DMS79 treated with DMSO at 0.1 percent for 48 hours (cell line): Measurements from ENCODE around the gene CACNB2.
A peak's percentile ranks its signal among the peaks of the same experiment; 100 is the strongest.

Experiments
- DNase-seq: peaks from one replicate; lab custom pipeline; 2025; lab: John Stamatoyannopoulos, UW

The CACNB2 gene

DNA sequence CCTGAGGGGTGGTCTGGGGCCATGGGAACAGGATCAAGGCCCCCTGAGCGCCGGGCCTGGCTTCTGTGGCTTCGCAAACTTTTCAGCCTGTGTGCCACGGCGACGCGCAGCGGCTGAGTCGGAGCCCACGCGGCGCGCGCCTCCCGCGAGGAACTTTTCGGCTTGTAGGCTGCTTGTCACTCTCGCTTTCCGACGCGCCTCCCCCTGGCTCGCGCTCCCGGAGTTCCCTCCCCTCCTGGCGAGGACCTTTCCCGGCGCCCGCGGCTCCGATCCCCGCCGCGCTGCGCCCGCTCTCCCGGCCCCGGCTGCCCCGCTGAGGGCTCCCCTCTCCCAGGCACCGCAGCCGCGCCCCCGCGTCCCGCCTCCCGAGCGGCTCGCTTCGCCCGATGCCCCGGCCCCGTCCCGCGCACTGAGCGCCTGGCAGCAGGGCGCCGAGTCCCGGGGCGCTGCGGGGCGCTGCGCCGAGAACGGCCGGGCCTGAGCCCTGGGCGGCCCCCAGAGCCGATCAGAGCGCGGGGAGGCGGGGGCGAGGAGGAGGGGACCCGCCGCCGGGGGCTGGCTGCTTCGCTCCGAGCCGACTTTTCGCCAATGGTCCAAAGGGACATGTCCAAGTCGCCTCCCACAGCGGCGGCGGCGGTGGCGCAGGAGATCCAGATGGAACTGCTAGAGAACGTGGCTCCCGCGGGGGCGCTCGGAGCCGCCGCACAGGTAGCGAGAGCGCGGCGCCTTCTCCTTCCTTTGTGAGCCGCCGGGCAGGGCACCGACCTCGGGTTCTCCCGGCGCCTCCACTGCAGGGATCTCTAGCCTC, at the start of gene CACNB2:
Gene CACNB2 (plus strand): TSS at position 276 of the 808 bp plus-strand sequence.
- no peak for DNase-seq

- no peak for DNase-seq
Measured at GRCh38 chr10:18094332-18094731, 45.9 kb upstream of the CACNB2 start.

DNA sequence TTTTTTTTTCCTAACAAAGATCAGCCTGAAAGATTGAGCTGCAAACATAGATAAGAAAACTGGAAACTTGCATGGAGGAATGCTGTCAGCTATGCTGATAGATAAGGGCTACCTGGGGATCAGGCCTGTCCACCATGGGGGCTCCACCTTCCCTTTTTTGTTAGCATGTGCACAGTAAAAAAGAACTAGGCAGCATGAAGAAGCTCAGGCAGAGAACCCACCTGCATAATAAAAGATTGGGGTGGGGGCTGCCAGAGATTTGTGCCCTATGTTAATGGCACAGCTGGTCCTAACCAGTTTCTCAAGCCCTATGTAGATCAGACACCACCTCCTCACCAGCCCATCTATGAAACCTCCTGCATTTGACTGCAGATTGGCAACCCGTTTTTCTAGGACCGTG, 45.4 kb upstream of the CACNB2 start:
- DNase-seq, result no peak

- no peak for DNase-seq
Measured at GRCh38 chr10:18097524-18097923, 42.7 kb upstream of the CACNB2 start.

DNA sequence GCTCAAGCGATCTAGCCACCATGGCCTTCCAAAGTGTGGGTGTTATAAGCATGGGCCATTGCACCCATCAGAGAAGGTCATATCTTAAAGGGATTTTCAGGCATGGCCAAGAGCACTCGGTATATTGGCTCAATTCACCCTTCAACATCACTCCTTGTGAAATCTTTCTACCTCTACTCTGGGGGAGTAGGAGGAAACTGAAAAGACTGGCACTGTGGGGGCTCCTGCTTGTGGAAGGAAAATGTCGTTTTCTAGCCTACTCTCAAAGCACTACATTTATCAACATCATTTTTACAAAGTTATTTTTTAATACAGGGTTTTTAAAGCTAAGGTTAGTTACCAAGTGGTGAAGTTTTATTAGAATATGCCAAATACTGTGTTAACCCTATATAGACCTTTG, 42.0 kb upstream of the CACNB2 start:
- DNase-seq, result no peak

GRCh38 chr10:18099415-18099814, 40.8 kb upstream of the CACNB2 start:
- DNase-seq, result no peak

GRCh38 chr10:18100669-18101068, 39.6 kb upstream of the CACNB2 start:
- DNase-seq, result no peak

DNA sequence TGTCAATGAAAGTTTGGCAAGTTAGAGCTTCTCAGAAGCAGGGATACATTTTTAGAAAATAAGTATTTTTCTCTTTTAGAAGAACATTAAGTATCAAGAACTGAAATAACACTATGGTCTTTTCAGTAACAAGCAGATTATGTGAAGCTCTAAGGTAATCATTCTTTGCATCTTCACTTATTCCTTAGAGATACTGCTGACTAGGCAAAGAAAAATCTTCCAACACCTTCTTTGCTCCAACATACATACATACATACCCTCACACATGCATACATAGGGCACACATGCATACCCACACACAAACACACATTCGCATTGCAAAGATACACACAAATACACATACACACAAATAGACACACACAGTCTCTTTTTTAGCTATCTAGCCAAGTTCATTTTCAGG, 37.8 kb upstream of the CACNB2 start:
- DNase-seq, result no peak

DNA sequence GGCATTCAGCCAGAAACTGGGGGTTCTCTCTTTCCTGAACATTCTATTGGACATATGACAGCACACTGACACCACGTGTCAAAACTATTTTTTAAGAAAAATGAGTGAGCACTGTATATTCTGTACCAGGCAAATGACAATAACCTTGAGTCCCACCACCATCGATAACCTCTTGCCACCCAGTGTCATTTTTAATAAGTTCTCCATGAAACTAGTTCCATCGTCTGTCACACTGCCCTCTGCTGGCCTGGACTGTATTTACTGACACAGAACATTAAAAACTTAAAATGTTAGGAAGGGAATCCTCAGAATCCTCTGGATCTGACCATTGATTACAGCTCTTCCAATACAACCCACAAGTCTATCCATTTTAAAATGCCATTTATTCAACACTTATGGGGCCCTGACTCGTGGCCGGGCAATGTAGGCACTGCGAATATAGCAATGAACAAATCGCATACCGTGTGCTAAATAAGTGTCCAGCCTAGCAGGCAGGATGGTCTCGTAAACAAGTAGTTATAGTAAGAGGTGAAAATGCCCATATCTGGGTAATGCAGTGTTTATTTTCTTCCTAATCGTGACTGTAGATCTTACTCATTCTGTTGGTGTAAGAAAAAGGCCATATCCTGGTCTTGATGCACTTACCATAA, 35.9 kb upstream of the CACNB2 start:
- DNase-seq, result no peak

GRCh38 chr10:18109341-18109870, 30.8 kb upstream of the CACNB2 start:
- no peak for DNase-seq

- no peak for DNase-seq
Measured at GRCh38 chr10:18113881-18114280, 26.3 kb upstream of the CACNB2 start.

DNA sequence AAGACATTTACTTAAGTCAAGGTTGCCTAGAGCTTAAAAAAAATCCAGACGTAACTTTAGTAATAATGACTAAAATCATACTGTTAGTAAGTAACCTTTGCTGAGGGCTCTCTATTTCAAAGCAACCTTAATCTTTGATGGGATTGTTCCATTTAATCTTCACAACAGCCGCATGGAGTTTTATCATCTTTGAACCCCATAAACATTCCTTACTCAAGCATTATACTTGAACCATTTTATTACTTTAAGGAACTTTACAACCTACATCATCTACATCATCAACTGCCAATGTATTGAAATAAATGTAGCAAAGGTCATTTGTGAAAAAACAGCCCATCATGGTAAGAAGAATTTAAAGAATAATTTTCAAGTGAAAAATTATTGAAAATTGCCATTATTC, 22.9 kb upstream of the CACNB2 start:
- DNase-seq, result no peak

- no peak for DNase-seq
Measured at GRCh38 chr10:18122753-18123152, 17.5 kb upstream of the CACNB2 start.

GRCh38 chr10:18133046-18133445, 7.2 kb upstream of the CACNB2 start:
- DNase-seq, result no peak

- no peak for DNase-seq
Measured at GRCh38 chr10:18134509-18134908, 5.7 kb upstream of the CACNB2 start.

DNA sequence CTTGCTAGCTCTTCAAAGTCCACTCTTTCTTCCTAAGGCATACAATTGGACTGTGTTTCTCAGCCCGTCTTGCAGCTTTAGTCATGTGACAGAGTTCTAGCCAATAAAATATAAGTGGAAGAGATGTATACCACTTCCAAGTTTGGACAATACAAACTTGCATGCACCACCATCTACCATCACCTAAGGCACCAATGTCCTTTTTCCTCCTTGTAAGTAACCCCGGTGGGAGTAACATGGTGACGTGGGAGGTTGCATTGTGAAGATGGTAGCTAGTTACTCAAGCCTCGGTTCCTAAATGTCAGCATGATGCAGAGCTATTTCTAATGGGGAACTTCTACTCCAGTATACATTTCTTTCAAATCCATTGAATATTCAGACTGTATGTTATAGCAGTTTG, 5.3 kb upstream of the CACNB2 start:
- no peak for DNase-seq

DNA sequence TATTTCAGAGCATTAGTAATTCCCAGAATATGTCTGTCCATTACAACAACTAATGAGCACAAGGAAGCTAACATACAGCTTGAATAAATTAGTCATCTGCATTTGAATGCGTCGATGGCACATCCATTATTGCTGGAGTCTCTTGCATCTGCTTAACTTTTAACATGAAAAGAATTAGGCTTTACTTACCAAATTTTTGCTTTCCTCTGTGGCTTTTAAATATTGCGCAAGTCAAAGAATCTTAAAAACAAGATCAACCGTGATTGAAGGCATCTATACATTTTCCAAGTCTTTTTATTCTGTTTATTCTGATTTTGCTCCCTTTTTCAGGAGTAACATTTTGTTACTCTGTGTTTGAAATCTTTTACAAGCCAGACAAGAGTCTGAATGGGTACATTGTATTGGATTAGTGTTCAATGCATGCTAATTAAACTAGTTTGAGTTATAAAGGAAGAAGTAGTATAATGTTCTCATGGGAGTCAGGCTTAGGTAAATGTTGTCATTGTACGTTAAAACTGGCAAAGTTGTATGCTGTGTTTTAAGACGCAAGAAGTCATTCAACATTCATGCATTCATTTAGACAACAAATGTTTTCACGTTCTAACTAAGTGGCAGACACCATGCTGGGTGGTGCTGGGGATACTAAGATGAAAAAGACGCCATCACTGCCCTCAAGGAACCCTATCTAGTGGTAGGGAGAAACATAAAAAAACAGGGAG, 4.0 kb upstream of the CACNB2 start:
- DNase-seq, result no peak

- DNase-seq, result no peak
Measured at GRCh38 chr10:18137111-18137510, 3.1 kb upstream of the CACNB2 start.

- peak; percentile 3 for DNase-seq
Measured at GRCh38 chr10:18140957-18141845, 977 bp downstream of the CACNB2 start.

- no peak for DNase-seq
Measured at GRCh38 chr10:18142151-18142550, 1.9 kb downstream of the CACNB2 start.

- DNase-seq, result no peak
Measured at GRCh38 chr10:18144396-18144795, 4.2 kb downstream of the CACNB2 start.

DNA sequence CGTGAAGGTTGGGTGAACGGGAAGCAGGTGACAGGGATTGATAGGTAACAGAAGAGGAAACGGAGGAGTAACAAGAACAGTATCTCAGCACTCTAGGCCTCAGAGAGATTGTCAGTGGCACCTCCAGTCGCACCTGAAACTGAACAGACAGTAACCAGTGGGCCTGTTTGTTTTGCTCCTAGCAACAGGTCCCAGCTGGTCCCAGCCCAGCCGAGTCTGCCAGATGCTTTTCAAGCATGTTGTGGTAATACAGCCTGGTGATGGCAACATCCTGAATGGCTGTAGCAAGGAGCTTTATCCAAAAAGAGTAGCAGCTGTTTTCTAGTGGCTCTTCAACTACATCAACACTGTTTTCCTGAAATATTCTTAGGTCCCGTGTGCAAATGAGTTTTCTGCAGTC, 4.7 kb downstream of the CACNB2 start:
- no peak for DNase-seq
